ES-I3 (cell line): ENCODE data around the gene IGF1R.

Experiments used
- H3K36me3 ChIP-seq: 2 replicates; pipeline ENCODE4 v1.6.1; 2013; ENCODE audit warnings: mild to moderate bottlenecking, low read length, control low read depth, moderate library complexity; ENCODE audit not compliant: insufficient read depth
- H3K4me1 ChIP-seq: 2 replicates; pipeline ENCODE4 v1.6.1; 2013; ENCODE audit warnings: mild to moderate bottlenecking, control low read depth, low read length; ENCODE audit not compliant: insufficient read depth
- H3K9ac ChIP-seq: 2 replicates; pipeline ENCODE4 v1.6.1; 2013; ENCODE audit warnings: low read depth, mild to moderate bottlenecking, low read length, moderate library complexity
- H3K9me3 ChIP-seq: 2 replicates; pipeline ENCODE4 v1.6.1; 2013; ENCODE audit warnings: mild to moderate bottlenecking, low read length, moderate library complexity; ENCODE audit not compliant: control insufficient read depth, insufficient read depth

The IGF1R gene

DNA sequence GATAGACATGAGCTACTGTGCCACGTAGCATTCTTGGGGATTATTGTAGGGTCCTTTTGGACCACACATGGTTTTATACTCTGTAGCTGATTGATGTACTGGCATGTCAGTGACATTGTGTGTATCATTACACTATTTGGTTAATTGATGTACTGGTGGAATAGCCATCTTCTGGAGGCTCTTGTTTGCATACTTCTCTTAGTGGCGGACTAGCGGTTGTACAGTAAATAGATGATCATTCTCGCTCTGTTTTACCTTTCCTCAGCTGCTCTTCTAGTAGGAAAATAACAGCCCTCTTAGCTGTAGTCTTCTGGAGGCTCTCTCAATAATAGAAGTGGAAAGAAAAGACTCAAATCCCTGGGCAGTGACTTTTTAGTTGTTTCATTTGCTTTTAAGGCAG is 24.8 kb downstream of the IGF1R start:
- no peak overlapping the region for H3K9ac ChIP-seq
- H3K36me3 ChIP-seq = no peaks in the 10 kb centered on the region
- peaks cover 67% of the 10 kb centered on the region for H3K4me1 ChIP-seq
- H3K9me3 ChIP-seq = no peaks in the 10 kb centered on the region

GRCh38 chr15:98674336-98674735 is 26.0 kb downstream of the IGF1R start:
- Histone ChIP-seq H3K36me3 (no peaks in the 10 kb centered on the region; the same call in 1 of the 2 replicates), H3K4me1 (peaks cover 55% of the 10 kb centered on the region), H3K9ac (no peak overlapping the region), H3K9me3 (no peaks in the 10 kb centered on the region)

- H3K9ac ChIP-seq = no peak overlapping the region
- H3K4me1 ChIP-seq = peaks cover 43% of the 10 kb centered on the region
- no peaks in the 10 kb centered on the region for H3K9me3 ChIP-seq
- H3K36me3 ChIP-seq = no peaks in the 10 kb centered on the region; the same call in 1 of the 2 replicates
Observed at GRCh38 chr15:98676586-98677270, 28.4 kb downstream of the IGF1R start.

DNA sequence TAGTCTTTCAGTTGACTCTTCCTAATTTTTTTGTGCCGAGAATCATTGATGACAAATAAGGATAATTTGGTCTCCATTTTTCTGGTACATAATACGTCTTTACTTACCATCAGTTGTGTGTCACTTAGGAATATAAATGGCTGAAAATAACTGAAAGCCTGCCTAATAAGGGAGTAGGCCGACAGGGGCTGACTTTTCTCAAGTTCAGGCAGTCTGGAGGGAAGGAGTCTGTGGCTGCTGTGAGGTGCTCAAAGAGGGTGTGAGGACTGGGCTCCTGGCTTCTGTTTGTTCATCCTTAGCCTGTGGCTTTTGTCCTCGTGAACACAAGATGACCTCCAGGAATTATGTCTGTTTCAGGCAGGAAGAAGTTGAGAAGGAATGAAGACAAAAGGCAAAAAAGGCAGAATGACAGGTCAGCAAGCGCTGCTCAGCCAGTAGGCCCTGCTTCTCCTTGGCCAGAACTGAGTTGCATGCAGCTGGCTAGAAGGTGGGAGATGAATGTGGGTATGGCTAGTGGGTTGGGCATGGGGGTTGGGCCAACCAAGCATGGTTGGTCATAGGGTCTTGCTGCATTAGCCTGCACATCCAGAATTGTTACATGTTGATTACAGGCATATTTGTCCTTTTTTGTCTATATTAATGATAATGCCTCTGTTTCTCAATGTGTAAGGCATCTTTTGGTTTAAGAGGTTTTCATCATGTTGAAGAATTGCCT is 29.2 kb downstream of the IGF1R start:
- no peaks in the 10 kb centered on the region for H3K9me3 ChIP-seq
- peaks cover 40% of the 10 kb centered on the region for H3K4me1 ChIP-seq
- no peak overlapping the region for H3K9ac ChIP-seq
- no peaks in the 10 kb centered on the region; the same call in 1 of the 2 replicates for H3K36me3 ChIP-seq

DNA sequence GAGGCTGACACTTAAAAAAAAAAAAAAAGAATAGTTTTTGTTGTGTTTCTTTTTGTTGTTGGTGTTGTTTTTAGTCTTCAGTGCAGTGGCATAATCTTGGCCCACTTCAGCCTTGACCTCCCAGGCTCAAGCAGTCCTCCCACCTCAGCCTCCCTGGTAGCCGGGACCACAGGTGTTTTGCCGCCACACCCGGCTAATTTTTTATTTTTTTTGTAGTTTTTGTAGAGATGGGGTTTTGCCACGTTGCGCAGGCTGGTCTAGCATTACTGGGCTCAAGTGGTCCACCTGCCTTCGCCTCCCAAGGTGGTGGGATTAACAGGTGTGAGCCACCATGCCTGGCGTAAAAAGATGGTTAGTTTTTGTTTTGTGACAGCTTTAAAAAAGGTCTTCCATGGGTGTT is 30.1 kb downstream of the IGF1R start:
- no peaks in the 10 kb centered on the region; the same call in 1 of the 2 replicates for H3K36me3 ChIP-seq
- H3K4me1 ChIP-seq = peaks cover 39% of the 10 kb centered on the region
- H3K9me3 ChIP-seq = no peaks in the 10 kb centered on the region
- no peak overlapping the region for H3K9ac ChIP-seq

GRCh38 chr15:98681061-98681460 is 32.7 kb downstream of the IGF1R start:
- peaks cover 33% of the 10 kb centered on the region for H3K4me1 ChIP-seq
- no peak overlapping the region for H3K9ac ChIP-seq
- no peaks in the 10 kb centered on the region; the same call in 1 of the 2 replicates for H3K36me3 ChIP-seq
- no peaks in the 10 kb centered on the region for H3K9me3 ChIP-seq

- peaks cover 41% of the 10 kb centered on the region for H3K4me1 ChIP-seq
- H3K9me3 ChIP-seq = no peaks in the 10 kb centered on the region
- no peaks in the 10 kb centered on the region; the same call in 1 of the 2 replicates for H3K36me3 ChIP-seq
- no peak overlapping the region for H3K9ac ChIP-seq
Observed at GRCh38 chr15:98682992-98683701, 34.8 kb downstream of the IGF1R start.

- no peaks in the 10 kb centered on the region; the same call in 1 of the 2 replicates for H3K36me3 ChIP-seq
- H3K9ac ChIP-seq = no peak overlapping the region
- H3K4me1 ChIP-seq = peaks cover 47% of the 10 kb centered on the region
Observed at GRCh38 chr15:98683831-98684230, 35.5 kb downstream of the IGF1R start.

DNA sequence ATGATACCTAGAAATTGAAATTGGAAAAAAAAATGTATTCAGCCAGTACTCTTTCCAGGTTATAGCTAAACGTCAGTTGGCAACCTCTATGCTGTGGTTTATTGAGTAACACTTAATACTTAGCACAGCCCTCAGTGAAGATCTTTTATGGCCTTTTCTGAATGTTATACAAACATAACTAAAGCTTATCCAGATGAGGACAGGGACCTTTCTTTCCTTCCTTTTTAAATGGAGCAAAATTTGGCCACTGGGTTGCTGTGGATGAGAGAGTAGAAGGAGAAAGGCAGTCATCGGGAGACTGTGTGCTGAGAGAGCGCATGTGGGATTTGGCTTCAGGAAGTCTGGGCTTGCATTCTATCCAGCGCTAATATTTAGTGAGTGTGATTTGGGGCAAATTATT is 36.1 kb downstream of the IGF1R start:
- Histone ChIP-seq H3K4me1 (peaks cover 48% of the 10 kb centered on the region), H3K9me3 (no peaks in the 10 kb centered on the region), H3K36me3 (no peaks in the 10 kb centered on the region; the same call in 1 of the 2 replicates), H3K9ac (no peak overlapping the region)

More at GRCh38 chr15:98683831-98684230, 35.5 kb downstream of the IGF1R start:
- no peaks in the 10 kb centered on the region for H3K9me3 ChIP-seq

DNA sequence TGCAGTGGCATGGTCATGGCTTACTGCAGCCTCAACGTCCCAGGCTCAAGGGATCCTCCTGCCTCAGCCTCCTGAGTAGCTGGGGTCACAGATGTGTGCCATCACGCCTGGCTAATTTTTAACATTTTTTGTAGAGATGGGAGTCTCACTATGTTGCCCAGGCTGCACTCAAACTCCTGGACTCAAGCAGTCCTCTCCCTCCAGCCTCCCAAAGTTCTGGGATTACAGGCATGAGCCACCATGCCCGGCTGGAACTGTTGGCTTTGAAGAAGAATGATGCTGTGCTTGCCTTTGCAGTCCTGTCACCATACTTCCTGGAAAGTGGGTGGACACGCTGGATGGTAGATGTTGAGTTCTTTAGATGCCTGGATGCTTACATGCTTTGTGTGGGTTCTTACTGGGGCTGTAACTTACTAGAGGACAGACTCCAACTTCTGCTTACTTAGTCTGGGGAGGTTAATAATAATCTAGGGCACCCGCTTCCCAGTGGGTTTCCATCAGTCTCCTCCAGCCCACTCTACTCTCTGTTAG is 36.7 kb downstream of the IGF1R start:
- Histone ChIP-seq H3K9ac (no peak overlapping the region), H3K4me1 (peaks cover 49% of the 10 kb centered on the region), H3K36me3 (no peaks in the 10 kb centered on the region), H3K9me3 (no peaks in the 10 kb centered on the region)

- H3K9ac ChIP-seq = no peak overlapping the region
- H3K36me3 ChIP-seq = no peaks in the 10 kb centered on the region
- H3K4me1 ChIP-seq = peaks cover 39% of the 10 kb centered on the region
Observed at GRCh38 chr15:98686983-98687382, 38.6 kb downstream of the IGF1R start.

GRCh38 chr15:98689431-98689861 is 41.1 kb downstream of the IGF1R start:
- Histone ChIP-seq H3K9me3 (no peaks in the 10 kb centered on the region), H3K4me1 (peaks cover 30% of the 10 kb centered on the region), H3K36me3 (no peaks in the 10 kb centered on the region), H3K9ac (no peak overlapping the region)

More at GRCh38 chr15:98686983-98687382, 38.6 kb downstream of the IGF1R start:
- H3K9me3 ChIP-seq = no peaks in the 10 kb centered on the region

DNA sequence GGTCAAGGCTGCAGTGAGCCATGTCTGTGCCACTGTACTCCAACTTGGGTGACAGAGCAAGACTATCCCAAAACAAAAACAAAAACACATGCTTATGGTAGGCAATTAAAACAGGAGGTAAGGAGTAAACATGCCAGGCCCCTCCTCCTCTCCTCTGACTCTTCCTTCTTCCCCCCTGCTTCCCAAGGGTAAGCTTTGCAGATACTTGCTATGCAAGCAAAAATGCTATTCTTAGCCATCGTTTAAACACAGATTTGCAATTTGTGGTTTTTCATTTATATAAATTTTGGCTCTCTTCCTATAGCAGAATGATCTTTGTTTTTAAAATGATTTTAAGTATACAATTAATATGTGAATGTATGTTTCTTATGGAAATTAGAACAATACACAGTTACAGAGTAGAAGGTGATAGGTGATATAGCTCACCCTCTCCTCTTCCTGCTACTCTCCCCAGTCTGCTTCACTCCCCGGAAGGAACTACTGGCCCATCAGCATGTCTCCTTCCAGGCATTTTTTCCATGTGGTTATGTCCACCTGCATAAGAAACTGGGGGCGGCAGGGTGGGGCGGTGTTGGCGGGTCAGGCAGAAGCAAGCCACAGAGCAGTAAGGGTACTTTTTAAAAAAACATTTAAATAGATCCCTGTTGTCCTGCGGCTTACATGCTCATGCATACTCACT is 42.1 kb downstream of the IGF1R start:
- H3K4me1 ChIP-seq = peaks cover 30% of the 10 kb centered on the region
- no peaks in the 10 kb centered on the region for H3K36me3 ChIP-seq
- no peak overlapping the region for H3K9ac ChIP-seq
- no peaks in the 10 kb centered on the region for H3K9me3 ChIP-seq

- H3K4me1 ChIP-seq = peaks cover 26% of the 10 kb centered on the region
- H3K9me3 ChIP-seq = no peaks in the 10 kb centered on the region
- H3K36me3 ChIP-seq = no peaks in the 10 kb centered on the region
- H3K9ac ChIP-seq = no peak overlapping the region
Observed at GRCh38 chr15:98692213-98692612, 43.9 kb downstream of the IGF1R start.
